H1 (cell line): Measurements from ENCODE around the gene RPS6KA2. TPM values are rescaled to one million over a fixed set of nuclear protein-coding genes. Genes with fewer than 3 reads are reported as not detected.
A peak's percentile ranks its signal among the peaks of the same experiment; 100 is the strongest.

Experiments
- CTCF ChIA-PET: fragments of 300-600 bp; sonication (Branson Sonifier 250); formaldehyde crosslinking; loops from one replicate; lab custom pipeline; 2021; ENCODE audit not compliant: partially characterized antibody; lab: Charles Lee
- POLR2A ChIA-PET: fragments of 300-600 bp; sonication (Branson Sonifier 250); formaldehyde crosslinking; loops from one replicate; lab custom pipeline; 2021; ENCODE audit warnings: inconsistent platforms; ENCODE audit not compliant: partially characterized antibody; lab: Charles Lee
- DNase-seq, 2 experiments: peaks; one replicate each; pipeline versions ENCODE4 v3.0.0 to v3.0.0-alpha.2; 2010 to 2022; ENCODE audit warnings: low spot score in 2 of 2, low read depth in 1 of 2, mixed read lengths in 1 of 2
- FAIRE-seq: peaks from 2 replicates; lab custom pipeline; 2011; peaks lifted over from hg19 to GRCh38; lab: Jason Lieb, UNC
- H2AFZ ChIP-seq: 2 replicates; pipeline ENCODE4 v1.8.1; 2012; ENCODE audit warnings: low read length, inconsistent platforms
- H2AK5ac ChIP-seq: 2 replicates; pipeline ENCODE4 v1.6.1; 2013; ENCODE audit warnings: low read depth, low read length
- H2BK120ac ChIP-seq: replicated peaks from 2 replicates; pipeline ENCODE3; 2013; ENCODE audit warnings: low read depth, low read length, inconsistent platforms
- H2BK12ac ChIP-seq: 2 replicates; pipeline ENCODE4 v1.6.1; 2013; ENCODE audit warnings: low read depth, low read length
- H2BK15ac ChIP-seq: 2 replicates; pipeline ENCODE4 v1.6.1; 2013; ENCODE audit warnings: low read length
- H2BK20ac ChIP-seq: 2 replicates; pipeline ENCODE4 v1.6.1; 2013; ENCODE audit warnings: low read length
- H2BK5ac ChIP-seq: 2 replicates; pipeline ENCODE4 v1.6.1; 2013; ENCODE audit warnings: low read depth, low read length
- H3K14ac ChIP-seq: 2 replicates; pipeline ENCODE4 v1.6.1; 2013; ENCODE audit warnings: inconsistent platforms; ENCODE audit not compliant: insufficient read length
- H3K18ac ChIP-seq: 2 replicates; pipeline ENCODE4 v1.6.1; 2013; ENCODE audit warnings: low read length; ENCODE audit errors: extremely low read depth
- H3K23ac ChIP-seq: 2 replicates; pipeline ENCODE4 v1.6.1; 2013; ENCODE audit warnings: inconsistent platforms; ENCODE audit not compliant: insufficient read length
- H3K23me2 ChIP-seq: 2 replicates; pipeline ENCODE4 v1.6.1; 2013; ENCODE audit warnings: low read depth, low read length
- H3K27ac ChIP-seq: 2 replicates; pipeline ENCODE4 v1.6.1; 2011; ENCODE audit warnings: low read depth, low read length, inconsistent platforms
- H3K27me3 ChIP-seq, 4 experiments: replicated peaks in 1 of 4; 1 replicate in 1 of 4; 2 replicates in 3 of 4; pipeline versions ENCODE4 v1.6.1 to v1.8.1; 2011 to 2013; ENCODE audit warnings: low read length in 3 of 4, mild to moderate bottlenecking in 3 of 4, inconsistent platforms in 2 of 4, mixed read lengths in 2 of 4, moderate library complexity in 1 of 4; ENCODE audit not compliant: control insufficient read depth in 3 of 4, insufficient read depth in 3 of 4; ENCODE audit errors: extremely low read depth in 1 of 4
- H3K36me3 ChIP-seq, 4 experiments: 2 replicates each; pipeline versions ENCODE4 v1.6.1 to v1.8.1; 2011 to 2013; ENCODE audit warnings: mild to moderate bottlenecking in 4 of 4, low read length in 3 of 4, moderate library complexity in 2 of 4, control low read depth in 1 of 4, inconsistent platforms in 1 of 4; ENCODE audit not compliant: insufficient read depth in 4 of 4, control insufficient read depth in 2 of 4
- H3K4ac ChIP-seq: replicated peaks from 2 replicates; pipeline ENCODE3; 2013; ENCODE audit warnings: low read length, low read depth, mixed read lengths, inconsistent platforms; ENCODE audit not compliant: insufficient read length
- H3K4me1 ChIP-seq, 4 experiments: replicated peaks in 1 of 4; 1 replicate in 1 of 4; 2 replicates in 3 of 4; pipeline versions ENCODE4 v1.6.1 to v1.8.1; 2011 to 2013; ENCODE audit warnings: low read length in 3 of 4, inconsistent platforms in 2 of 4, mixed read lengths in 1 of 4; ENCODE audit not compliant: insufficient read depth in 4 of 4, control insufficient read depth in 3 of 4
- H3K4me2 ChIP-seq, 2 experiments: 2 replicates each; pipeline versions ENCODE4 v1.6.1 to v1.8.1; 2011 to 2013; ENCODE audit warnings: low read depth in 2 of 2, low read length in 2 of 2, control low read depth in 1 of 2, inconsistent platforms in 1 of 2, mild to moderate bottlenecking in 1 of 2; ENCODE audit not compliant: insufficient read depth in 1 of 2
- H3K4me3 ChIP-seq, 4 experiments: fragments of 200-600, 300-600 bp in 1 of 4; sonication (generic), shearing (Covaris generic), sonication (Bioruptor Twin) in 1 of 4; 2 replicates each; pipeline versions ENCODE4 v1.5.1 to v1.8.1; 2011 to 2016; ENCODE audit warnings: low read length in 4 of 4, low read depth in 3 of 4, control low read depth in 2 of 4, inconsistent platforms in 2 of 4, mild to moderate bottlenecking in 2 of 4, mixed read lengths in 1 of 4, moderate library complexity in 1 of 4; ENCODE audit not compliant: insufficient read depth in 2 of 4; ENCODE audit errors: extremely low read depth in 1 of 4
- H3K56ac ChIP-seq: replicated peaks from 2 replicates; pipeline ENCODE3; 2013; ENCODE audit warnings: low read depth, mild to moderate bottlenecking, mixed read lengths, low read length, inconsistent platforms; ENCODE audit not compliant: insufficient read length
- H3K79me1 ChIP-seq: 2 replicates; pipeline ENCODE4 v1.6.1; 2013; ENCODE audit warnings: low read depth, low read length, control low read depth
- H3K79me2 ChIP-seq, 2 experiments: 2 replicates each; pipeline versions ENCODE4 v1.6.1 to v1.8.1; 2012 to 2013; ENCODE audit warnings: low read length in 2 of 2, mild to moderate bottlenecking in 2 of 2, inconsistent platforms in 1 of 2; ENCODE audit not compliant: insufficient read depth in 2 of 2, control insufficient read depth in 1 of 2
- H3K9ac ChIP-seq, 4 experiments: replicated peaks in 1 of 4; 1 replicate in 1 of 4; 2 replicates in 3 of 4; pipeline versions ENCODE4 v1.6.1 to v1.8.1; 2011 to 2013; ENCODE audit warnings: low read depth in 3 of 4, low read length in 3 of 4, control low read depth in 2 of 4, mild to moderate bottlenecking in 2 of 4, moderate library complexity in 2 of 4, inconsistent platforms in 1 of 4; ENCODE audit errors: extremely low read depth in 1 of 4
- H3K9me3 ChIP-seq, 2 experiments: 2 replicates each; pipeline versions ENCODE4 v1.6.1 to v1.8.1; 2012 to 2013; ENCODE audit warnings: mild to moderate bottlenecking in 2 of 2, moderate library complexity in 2 of 2, control low read depth in 1 of 2, inconsistent platforms in 1 of 2, low read depth in 1 of 2, low read length in 1 of 2, mixed read lengths in 1 of 2; ENCODE audit not compliant: insufficient read depth in 2 of 2
- H4K20me1 ChIP-seq, 2 experiments: replicated peaks in 1 of 2; 2 replicates each; pipeline versions ENCODE3 to v1.8.1; 2011 to 2013; ENCODE audit warnings: inconsistent platforms in 2 of 2, low read length in 2 of 2, mild to moderate bottlenecking in 1 of 2; ENCODE audit not compliant: insufficient read depth in 2 of 2, control insufficient read depth in 1 of 2
- H4K5ac ChIP-seq: 2 replicates; pipeline ENCODE4 v1.6.1; 2013; ENCODE audit warnings: low read length, low read depth, mixed read lengths, inconsistent platforms; ENCODE audit not compliant: insufficient read length
- H4K8ac ChIP-seq: 2 replicates; pipeline ENCODE4 v1.8.0; 2013; ENCODE audit warnings: mild to moderate bottlenecking, moderate library complexity, low read length, inconsistent platforms; ENCODE audit not compliant: insufficient read depth; ENCODE audit errors: extremely low read depth
- H4K91ac ChIP-seq: replicated peaks from 2 replicates; pipeline ENCODE3; 2013; ENCODE audit warnings: low read length, mixed read lengths, inconsistent platforms; ENCODE audit not compliant: insufficient read length
- CBX5 ChIP-seq: fragments of 300-800, 300-1000 bp; sonication (generic); IDR thresholded peaks from 2 replicates; pipeline ENCODE4 v1.7.1; 2016; ENCODE audit warnings: antibody characterized with exemption, low read length, low read depth
- GTF2F1 ChIP-seq: IDR thresholded peaks from 2 replicates; pipeline ENCODE4 v1.6.1; 2012; ENCODE audit warnings: low read depth, low read length, improper control_type of control experiment, borderline replicate concordance
- JUN ChIP-seq: IDR thresholded peaks from 2 replicates; pipeline ENCODE4 v1.6.1; 2011; ENCODE audit warnings: low read depth, mild to moderate bottlenecking, improper control_type of control experiment, low read length
- KDM4A ChIP-seq: IDR thresholded peaks from one replicate; pipeline ENCODE4 v1.7.1; 2012; ENCODE audit warnings: low read depth, mild to moderate bottlenecking, moderate library complexity, low read length, inconsistent platforms; ENCODE audit not compliant: severe bottlenecking
- PHF8 ChIP-seq: fragments of 200-600 bp; sonication (generic); conservative IDR thresholded peaks from 2 replicates; pipeline ENCODE4 v1.7.1; 2012; ENCODE audit warnings: low read depth, mild to moderate bottlenecking, inconsistent platforms, low read length, moderate library complexity
- RFX5 ChIP-seq: IDR thresholded peaks from 2 replicates; pipeline ENCODE4 v1.6.1; 2011; ENCODE audit warnings: low read depth, low read length, improper control_type of control experiment, borderline replicate concordance
- SP1 ChIP-seq: IDR thresholded peaks from 2 replicates; pipeline ENCODE4 v1.6.1; 2011; ENCODE audit warnings: low read depth, low read length
- SP2 ChIP-seq: IDR thresholded peaks from 2 replicates; pipeline ENCODE4 v1.6.1; 2012; ENCODE audit warnings: mild to moderate bottlenecking, low read length, inconsistent platforms
- TEAD4 ChIP-seq: IDR thresholded peaks from 2 replicates; pipeline ENCODE4 v1.6.1; 2012; ENCODE audit warnings: low read depth, low read length, inconsistent platforms, mixed read lengths
- WGBS, 2 experiments: shearing (Covaris generic) in 1 of 2; methylation state at CpG; one replicate each; pipeline versions ENCODE4 v1.1.6 to v1.1.7; 2013 to 2015; ENCODE audit warnings: low lambda C conversion rate in 2 of 2, mixed read lengths in 2 of 2, inconsistent platforms in 1 of 2, low coverage in 1 of 2, missing lambda C conversion rate in 1 of 2; ENCODE audit not compliant: insufficient replicate concordance in 2 of 2, insufficient coverage in 1 of 2, insufficient read length in 1 of 2; ENCODE audit errors: extremely low coverage in 1 of 2, missing lambda C conversion rate in 1 of 2; 5-methylcytosine and 5-hydroxymethylcytosine counted together
- polyA plus RNA-seq, 7 experiments: library from polyadenylated mRNA; depleted of rRNA in 3 of 7; stranded (reverse) in 5 of 7; unstranded in 2 of 7; fragments of >200 nt in 5 of 7; fragments of 200-250 nt in 2 of 7; gene quantifications; 1 replicate in 5 of 7; 2 replicates in 1 of 7; 4 replicates in 1 of 7; pipeline versions ENCODE4 v1.2.1 to v1.2.3, GENCODE V29; 2011 to 2013; ENCODE audit warnings: missing spikeins in 2 of 7, mixed read lengths in 2 of 7
- total RNA-seq: library from RNA; stranded (reverse); fragmentation: NEBNext Ultra II Directional; extraction: Animal tissue kit (Norgen Biotek cat#: 25700); gene quantifications from 2 replicates; pipeline ENCODE4 v1.2.1, GENCODE V29; 2021

RPS6KA2 gene
- total and polyA plus RNA-seq, 2 of the 8 experiments (the other 6 are each of a cell fraction or from before 2014, with no cell fraction given) = 8.8 to 25.7 TPM

DNA sequence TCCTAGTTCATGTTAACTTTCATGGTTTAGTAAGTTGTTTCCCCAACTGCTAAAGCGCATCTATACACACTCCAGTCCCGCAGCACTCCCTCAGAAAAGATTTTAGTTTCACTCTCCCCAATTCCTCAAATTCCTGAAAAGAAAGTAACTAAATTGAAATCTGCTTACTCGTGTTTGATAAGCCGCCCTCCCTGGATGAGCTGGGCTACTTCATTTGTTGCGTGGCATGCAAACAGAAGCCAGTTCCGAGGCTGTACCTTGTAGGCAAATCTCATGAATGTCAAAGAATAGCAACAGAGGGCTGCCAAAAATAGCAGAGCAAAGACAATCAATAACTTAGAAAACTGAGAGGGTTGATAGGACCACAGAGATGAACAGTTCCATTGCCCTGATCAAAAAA is 261.2 kb downstream of the RPS6KA2 start:
- 0 out of 2 replicates have a peak overlapping the region, but pooled peaks have one; percentile 13 for H2BK12ac ChIP-seq
- no peak overlapping the region for H2BK15ac ChIP-seq
- no peak for FAIRE-seq
- peak overlapping the region in 1 of 4 experiments; percentile 45; a peak in 2 of 8 replicates for H3K4me3 ChIP-seq
- H2AFZ ChIP-seq = no peak overlapping the region
- H3K9me3 ChIP-seq = no peaks in the 10 kb centered on the region; a peak in 1 of 4 replicates
- no peaks in the 10 kb centered on the region for H4K20me1 ChIP-seq
- peak overlapping the region; percentile 73 for H4K5ac ChIP-seq
- peak overlapping the region; percentile 91; the same call in 1 of the 2 replicates for H2BK20ac ChIP-seq
- DNase-seq = no peak
- CTCF ChIA-PET = interaction anchor here (0.9 to 2.3 kb wide), 7 partner anchors 14 to 58 kb away, joined by 3 to 19 read pairs (median 4); no protein-coding TSS in a partner anchor
- peak overlapping the region; percentile 74; the same call in 1 of the 2 replicates for H2BK5ac ChIP-seq
- 24% methylated on average over 6 of the region's 6 CpGs; no CpG with 5 or more reads in 1 of the 2 experiments for whole genome bisulfite sequencing, 2 experiments
- peak overlapping the region; percentile 60 for H3K27ac ChIP-seq
- H3K56ac ChIP-seq = peak overlapping the region; percentile 8
- TF ChIP-seq SP1 (0 out of 2 replicates have a peak, but pooled peaks have one; percentile 33), TEAD4 (no peak), RFX5 (no peak), SP2 (no peak), GTF2F1 (no peak), PHF8 (no peak), JUN (no peak), CBX5 (no peak), KDM4A (no peak)
- H2BK120ac ChIP-seq = peak overlapping the region; percentile 45
- no peak overlapping the region for H2AK5ac ChIP-seq
- no peak overlapping the region; the same call in 1 of the 2 replicates for H3K18ac ChIP-seq
- no peak overlapping the region for H3K14ac ChIP-seq
- H3K23me2 ChIP-seq = no peaks in the 10 kb centered on the region
- H3K23ac ChIP-seq = no peak overlapping the region
- POLR2A ChIA-PET = interaction anchor here (0.6 to 1.6 kb wide), 5 partner anchors 11 to 18 kb away, joined by 3 to 5 read pairs (median 3); no protein-coding TSS in a partner anchor
- no peaks in the 10 kb centered on the region for H3K36me3 ChIP-seq
- H3K79me2 ChIP-seq = no peaks in the 10 kb centered on the region
- no peaks in the 10 kb centered on the region for H3K27me3 ChIP-seq
- H3K4me1 ChIP-seq = peaks cover 2 to 18% (median 13%) of the 10 kb centered on the region in 4 experiments; a peak in 6 of 7 replicates
- H3K4ac ChIP-seq = no peak overlapping the region
- H3K4me2 ChIP-seq = peak overlapping the region; percentile 58 to 62
- H4K91ac ChIP-seq = peak overlapping the region; percentile 54
- H3K79me1 ChIP-seq = no peaks in the 10 kb centered on the region
- peak overlapping the region in 1 of 4 experiments; percentile 16; a peak in 1 of 7 replicates for H3K9ac ChIP-seq
- H4K8ac ChIP-seq = no peak overlapping the region
